Progenitor cell of endocrine pancreas (in vitro differentiated cells): ENCODE measurements around the gene SPTLC1. TPM values are rescaled to one million over a fixed set of nuclear protein-coding genes. Genes with fewer than 3 reads are reported as not detected.

ENCODE experiments used
- DNase-seq: peaks from one replicate; pipeline ENCODE4 v3.0.0; 2021; ENCODE audit warnings: low spot score; ENCODE audit not compliant: unreplicated experiment
- H3K27ac Mint-ChIP-seq: 2 replicates; pipeline ENCODE4 v1.8.0; 2021; ENCODE audit warnings: mild to moderate bottlenecking, moderate library complexity, mixed read lengths
- H3K27me3 Mint-ChIP-seq: 2 replicates; pipeline ENCODE4 v1.8.0; 2021; ENCODE audit warnings: mixed read lengths
- H3K36me3 Mint-ChIP-seq: 2 replicates; pipeline ENCODE4 v1.8.0; 2022; ENCODE audit warnings: mixed read lengths; ENCODE audit not compliant: insufficient read depth
- H3K4me1 Mint-ChIP-seq: 2 replicates; pipeline ENCODE4 v1.8.0; 2021; ENCODE audit warnings: low read depth, mixed read lengths
- H3K4me3 Mint-ChIP-seq: 2 replicates; pipeline ENCODE4 v1.8.0; 2021; ENCODE audit warnings: low read depth, mild to moderate bottlenecking, moderate library complexity, mixed read lengths
- H3K9me3 Mint-ChIP-seq: 2 replicates; pipeline ENCODE4 v1.8.0; 2021; ENCODE audit warnings: low read depth, mixed read lengths
- CTCF ChIP-seq: fragments of 200-600 bp; sonication (generic); IDR thresholded peaks from one replicate; pipeline ENCODE4 v1.5.0; 2021; ENCODE audit warnings: antibody characterized with exemption, mild to moderate bottlenecking; ENCODE audit not compliant: unreplicated experiment
- total RNA-seq: library from RNA; stranded (reverse); gene quantifications from 2 replicates; pipeline ENCODE4 v1.2.1, GENCODE V29; 2021

Gene SPTLC1
- total RNA-seq, 1 donor from 2014 or later = 68.8 TPM

GRCh38 chr9:92059661-92060060, 55.6 kb downstream of the SPTLC1 start:
- H3K9me3 Mint-ChIP-seq = peaks cover 32% of the 10 kb centered on the region
- H3K4me3 Mint-ChIP-seq = no peak overlapping the region
- peaks cover 53% of the 10 kb centered on the region for H3K36me3 Mint-ChIP-seq

GRCh38 chr9:92058723-92059444, 56.3 kb downstream of the SPTLC1 start:
- no peak overlapping the region for H3K27ac Mint-ChIP-seq
- DNase-seq = no peak
- H3K4me1 Mint-ChIP-seq = no peaks in the 10 kb centered on the region
- H3K4me3 Mint-ChIP-seq = no peak overlapping the region
- peaks cover 32% of the 10 kb centered on the region for H3K9me3 Mint-ChIP-seq
- no peak for TF ChIP-seq CTCF
- H3K27me3 Mint-ChIP-seq = no peaks in the 10 kb centered on the region
- peaks cover 53% of the 10 kb centered on the region for H3K36me3 Mint-ChIP-seq

More at GRCh38 chr9:92059661-92060060, 55.6 kb downstream of the SPTLC1 start:
- no peak for DNase-seq
- no peak for TF ChIP-seq CTCF
- H3K27ac Mint-ChIP-seq = no peak overlapping the region
- H3K4me1 Mint-ChIP-seq = no peaks in the 10 kb centered on the region
- H3K27me3 Mint-ChIP-seq = no peaks in the 10 kb centered on the region

- Mint-ChIP-seq H3K27ac (no peak overlapping the region), H3K9me3 (peaks cover 24% of the 10 kb centered on the region), H3K36me3 (peaks cover 51% of the 10 kb centered on the region), H3K4me1 (no peaks in the 10 kb centered on the region), H3K27me3 (no peaks in the 10 kb centered on the region), H3K4me3 (no peak overlapping the region)
- TF ChIP-seq CTCF = no peak
- no peak for DNase-seq
Measured at GRCh38 chr9:92058026-92058425, 57.2 kb downstream of the SPTLC1 start.

- Mint-ChIP-seq H3K4me3 (no peak overlapping the region), H3K36me3 (peaks cover 48% of the 10 kb centered on the region), H3K9me3 (peaks cover 17% of the 10 kb centered on the region), H3K27me3 (no peaks in the 10 kb centered on the region), H3K27ac (no peak overlapping the region), H3K4me1 (no peaks in the 10 kb centered on the region)
- TF ChIP-seq CTCF = no peak
- no peak for DNase-seq
Measured at GRCh38 chr9:92057226-92057625, 58.0 kb downstream of the SPTLC1 start.

- H3K27ac Mint-ChIP-seq = no peak overlapping the region
- DNase-seq = no peak
- H3K36me3 Mint-ChIP-seq = peaks cover 42% of the 10 kb centered on the region
- H3K4me1 Mint-ChIP-seq = no peaks in the 10 kb centered on the region
- H3K9me3 Mint-ChIP-seq = peaks cover 9% of the 10 kb centered on the region
- no peak for TF ChIP-seq CTCF
- no peak overlapping the region for H3K4me3 Mint-ChIP-seq
- H3K27me3 Mint-ChIP-seq = no peaks in the 10 kb centered on the region
Measured at GRCh38 chr9:92055624-92056023, 59.6 kb downstream of the SPTLC1 start.
